ENCODE data around the gene HDGFL3.

Gene HDGFL3

GRCh38 chr15:83090465-83090864 is 117.2 kb downstream of the HDGFL3 start:
- ChIA-PET POLR2A (interaction anchor here (0.6 kb wide), 1 partner anchor 19 kb away, joined by 3 read pairs; no protein-coding TSS in a partner anchor), CTCF (no interaction called here)

GRCh38 chr15:83088876-83089275 is 118.7 kb downstream of the HDGFL3 start:
- no peak for TF ChIP-seq GLI4 (tag by site-specific recombination; IDR thresholded peaks at IDR 0.05)
- no peak for TF ChIP-seq PRDM1 (tag by site-specific recombination; IDR thresholded peaks at IDR 0.05)
- no peak for TF ChIP-seq ZEB2 (tag by site-specific recombination; IDR thresholded peaks at IDR 0.05)
- no peak for TF ChIP-seq REST (tag by site-specific recombination; IDR thresholded peaks at IDR 0.05)
- no peak for TF ChIP-seq ZNF776 (tag by site-specific recombination; IDR thresholded peaks at IDR 0.05; ENCODE audit: borderline replicate concordance)
- TF ChIP-seq, protein P1, sequence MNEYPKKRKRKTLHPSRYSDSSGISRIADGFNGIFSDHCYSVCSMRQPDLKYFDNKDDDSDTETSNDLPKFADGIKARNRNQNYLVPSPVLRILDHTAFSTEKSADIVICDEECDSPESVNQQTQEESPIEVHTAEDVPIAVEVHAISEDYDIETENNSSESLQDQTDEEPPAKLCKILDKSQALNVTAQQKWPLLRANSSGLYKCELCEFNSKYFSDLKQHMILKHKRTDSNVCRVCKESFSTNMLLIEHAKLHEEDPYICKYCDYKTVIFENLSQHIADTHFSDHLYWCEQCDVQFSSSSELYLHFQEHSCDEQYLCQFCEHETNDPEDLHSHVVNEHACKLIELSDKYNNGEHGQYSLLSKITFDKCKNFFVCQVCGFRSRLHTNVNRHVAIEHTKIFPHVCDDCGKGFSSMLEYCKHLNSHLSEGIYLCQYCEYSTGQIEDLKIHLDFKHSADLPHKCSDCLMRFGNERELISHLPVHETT (tag by site-specific recombination; IDR thresholded peaks at IDR 0.05) = no peak
- TF ChIP-seq ZNF146 (tag by site-specific recombination; IDR thresholded peaks at IDR 0.05) = no peak
- TF ChIP-seq ZNF792 (tag by site-specific recombination; IDR thresholded peaks at IDR 0.05) = no peak
- TF ChIP-seq ZNF26 (tag by site-specific recombination; IDR thresholded peaks at IDR 0.05) = no peak
- TF ChIP-seq ZNF155 (tag by site-specific recombination; IDR thresholded peaks at IDR 0.05) = no peak
- no peak for TF ChIP-seq ZNF426 (tag by site-specific recombination; IDR thresholded peaks at IDR 0.05)
- TF ChIP-seq GFI1B (tag by site-specific recombination; IDR thresholded peaks at IDR 0.05) = no peak
- no peak for TF ChIP-seq PRDM6 (tag by site-specific recombination; IDR thresholded peaks at IDR 0.05)
- no peak for TF ChIP-seq TCF7L2 (IDR thresholded peaks at IDR 0.05; ENCODE audit: borderline replicate concordance, low read depth, low read length)
- H3K27ac ChIP-seq (ENCODE audit: extremely low read depth, low read depth, low read length) = no peak overlapping the region
- no peaks in the 10 kb centered on the region for H3K9me3 ChIP-seq (ENCODE audit: control insufficient read depth, insufficient read depth, low read depth, low read length)
- H3K4me1 ChIP-seq (ENCODE audit: control insufficient read depth, insufficient read depth, low read length) = no peaks in the 10 kb centered on the region
- H3K4me3 ChIP-seq (ENCODE audit: low read depth, low read length) = no peak overlapping the region
- POLR2A ChIA-PET = no interaction called here
- H3K36me3 ChIP-seq (ENCODE audit: control insufficient read depth in 2 of 2, insufficient read depth in 1 of 2, low read length in 2 of 2) = no peaks in the 10 kb centered on the region
- CTCF ChIA-PET = interaction anchor here (1.0 kb wide), 1 partner anchor 78 kb away, joined by 3 read pairs; no protein-coding TSS in a partner anchor

More at GRCh38 chr15:83090465-83090864, 117.2 kb downstream of the HDGFL3 start:
- Histone ChIP-seq H3K9me3 (ENCODE audit: control insufficient read depth, insufficient read depth, low read depth, low read length) (no peaks in the 10 kb centered on the region), H3K4me3 (ENCODE audit: low read depth, low read length) (no peak overlapping the region), H3K4me1 (ENCODE audit: control insufficient read depth, insufficient read depth, low read length) (no peaks in the 10 kb centered on the region), H3K27ac (ENCODE audit: extremely low read depth, low read depth, low read length) (no peak overlapping the region), H3K36me3 (ENCODE audit: control insufficient read depth in 2 of 2, insufficient read depth in 1 of 2, low read length in 2 of 2) (no peaks in the 10 kb centered on the region)
- TF ChIP-seq ZFP41 (tag by site-specific recombination; IDR thresholded peaks at IDR 0.05; ENCODE audit: borderline replicate concordance) (no peak), KLF7 (tag by site-specific recombination; IDR thresholded peaks at IDR 0.05; ENCODE audit: borderline replicate concordance) (no peak), ZXDB (tag by site-specific recombination; IDR thresholded peaks at IDR 0.05) (no peak), ZNF561 (tag by site-specific recombination; IDR thresholded peaks at IDR 0.05; ENCODE audit: borderline replicate concordance) (no peak), KLF9 (tag by site-specific recombination; IDR thresholded peaks at IDR 0.05; ENCODE audit: low read depth) (no peak), KLF1 (tag by site-specific recombination; IDR thresholded peaks at IDR 0.05) (no peak), ZSCAN4 (tag by site-specific recombination; IDR thresholded peaks at IDR 0.05) (no peak), ZBTB17 (tag by site-specific recombination; IDR thresholded peaks at IDR 0.05) (no peak), ZNF596 (tag by site-specific recombination; IDR thresholded peaks at IDR 0.05) (no peak)
- TF ChIP-seq, protein P2, sequence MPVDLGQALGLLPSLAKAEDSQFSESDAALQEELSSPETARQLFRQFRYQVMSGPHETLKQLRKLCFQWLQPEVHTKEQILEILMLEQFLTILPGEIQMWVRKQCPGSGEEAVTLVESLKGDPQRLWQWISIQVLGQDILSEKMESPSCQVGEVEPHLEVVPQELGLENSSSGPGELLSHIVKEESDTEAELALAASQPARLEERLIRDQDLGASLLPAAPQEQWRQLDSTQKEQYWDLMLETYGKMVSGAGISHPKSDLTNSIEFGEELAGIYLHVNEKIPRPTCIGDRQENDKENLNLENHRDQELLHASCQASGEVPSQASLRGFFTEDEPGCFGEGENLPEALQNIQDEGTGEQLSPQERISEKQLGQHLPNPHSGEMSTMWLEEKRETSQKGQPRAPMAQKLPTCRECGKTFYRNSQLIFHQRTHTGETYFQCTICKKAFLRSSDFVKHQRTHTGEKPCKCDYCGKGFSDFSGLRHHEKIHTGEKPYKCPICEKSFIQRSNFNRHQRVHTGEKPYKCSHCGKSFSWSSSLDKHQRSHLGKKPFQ (tag by site-specific recombination; IDR thresholded peaks at IDR 0.05) = no peak
